Caco-2 (cell line): ENCODE data around the gene LHX4. TPM values are rescaled to one million over a fixed set of nuclear protein-coding genes. Genes with fewer than 3 reads are reported as not detected.

Experiments used
- BruUV-seq: library from RNA; stranded (reverse); fragments of 400-500 nt; replicated peaks from 2 replicates; lab custom pipeline; 2021; lab: Mats Ljungman, UMichigan
- CTCF ChIA-PET: fragments of 300-600 bp; sonication (Branson Sonifier 250); formaldehyde crosslinking; loops from one replicate; lab custom pipeline; 2022; ENCODE audit warnings: antibody characterized with exemption; lab: Charles Lee
- POLR2A ChIA-PET: fragments of 300-600 bp; sonication (Branson Sonifier 250); formaldehyde crosslinking; loops from one replicate; lab custom pipeline; 2022; ENCODE audit warnings: antibody characterized with exemption; lab: Charles Lee
- DNase-seq, 2 experiments: peaks; one replicate each; pipeline versions ENCODE4 v3.0.0 to v3.0.0-alpha.2; 2020 to 2022
- H3K27me3 ChIP-seq: replicated peaks from 2 replicates; pipeline ENCODE4 v1.6.0; 2011; ENCODE audit warnings: low read length; ENCODE audit not compliant: control insufficient read depth, insufficient read depth
- H3K36me3 ChIP-seq: 2 replicates; pipeline ENCODE4 v1.5.1; 2011; ENCODE audit warnings: low read length; ENCODE audit not compliant: control insufficient read depth, insufficient read depth
- H3K4me1 ChIP-seq: fragments of 250-450 bp; sonication (Bioruptor Pico); 2 replicates; pipeline ENCODE4 v1.5.1; 2020; ENCODE audit warnings: mild to moderate bottlenecking
- H3K4me3 ChIP-seq: 2 replicates; pipeline ENCODE4 v1.5.1; 2011; ENCODE audit warnings: low read depth, mild to moderate bottlenecking, control low read depth, low read length
- H3K9me3 ChIP-seq: fragments of 250-450 bp; sonication (Bioruptor Pico); 2 replicates; pipeline ENCODE4 v1.5.1; 2020; ENCODE audit warnings: mild to moderate bottlenecking, moderate library complexity
- H3K27ac Mint-ChIP-seq: one replicate; pipeline ENCODE4 v1.8.0; 2022; ENCODE audit warnings: mixed read lengths; ENCODE audit not compliant: unreplicated experiment
- H3K27me3 Mint-ChIP-seq: one replicate; pipeline ENCODE4 v1.8.0; 2022; ENCODE audit warnings: mixed read lengths; ENCODE audit not compliant: insufficient read depth, unreplicated experiment
- H3K36me3 Mint-ChIP-seq: one replicate; pipeline ENCODE4 v1.8.0; 2022; ENCODE audit warnings: mild to moderate bottlenecking, mixed read lengths; ENCODE audit not compliant: insufficient read depth, unreplicated experiment
- H3K4me1 Mint-ChIP-seq: one replicate; pipeline ENCODE4 v1.8.0; 2022; ENCODE audit warnings: low read depth, mixed read lengths; ENCODE audit not compliant: unreplicated experiment
- H3K4me3 Mint-ChIP-seq: one replicate; pipeline ENCODE4 v1.8.0; 2022; ENCODE audit warnings: mild to moderate bottlenecking, moderate library complexity, mixed read lengths; ENCODE audit not compliant: unreplicated experiment
- H3K9me3 Mint-ChIP-seq: one replicate; pipeline ENCODE4 v1.8.0; 2022; ENCODE audit warnings: mixed read lengths; ENCODE audit not compliant: unreplicated experiment
- intact Hi-C: fragments of 100-400 bp; cut with micrococcal nuclease; formaldehyde crosslinking; loops from one replicate; pipeline ENCODE4 v1.10.0; 2022; ENCODE audit not compliant: unreplicated experiment
- total RNA-seq: library from RNA; stranded (reverse); gene quantifications from 2 replicates; pipeline ENCODE4 v1.2.3, GENCODE V29; 2022
- TF ChIP-seq, protein P1 (sequence below), 2 experiments: fragments of 200-600 bp in 1 of 2; IDR thresholded peaks; 1 replicate in 1 of 2; 2 replicates in 1 of 2; pipeline versions ENCODE4 v1.5.1 to v1.8.0; 2011 to 2022; ENCODE audit warnings: antibody characterized with exemption in 1 of 2, control low read depth in 1 of 2, inconsistent platforms in 1 of 2, low read depth in 1 of 2, low read length in 1 of 2, mild to moderate bottlenecking in 1 of 2, moderate library complexity in 1 of 2; ENCODE audit not compliant: insufficient read depth in 1 of 2, severe bottlenecking in 1 of 2, unreplicated experiment in 1 of 2

The LHX4 gene
- total RNA-seq, 1 experiment from 2014 or later = 0.16 TPM

DNA sequence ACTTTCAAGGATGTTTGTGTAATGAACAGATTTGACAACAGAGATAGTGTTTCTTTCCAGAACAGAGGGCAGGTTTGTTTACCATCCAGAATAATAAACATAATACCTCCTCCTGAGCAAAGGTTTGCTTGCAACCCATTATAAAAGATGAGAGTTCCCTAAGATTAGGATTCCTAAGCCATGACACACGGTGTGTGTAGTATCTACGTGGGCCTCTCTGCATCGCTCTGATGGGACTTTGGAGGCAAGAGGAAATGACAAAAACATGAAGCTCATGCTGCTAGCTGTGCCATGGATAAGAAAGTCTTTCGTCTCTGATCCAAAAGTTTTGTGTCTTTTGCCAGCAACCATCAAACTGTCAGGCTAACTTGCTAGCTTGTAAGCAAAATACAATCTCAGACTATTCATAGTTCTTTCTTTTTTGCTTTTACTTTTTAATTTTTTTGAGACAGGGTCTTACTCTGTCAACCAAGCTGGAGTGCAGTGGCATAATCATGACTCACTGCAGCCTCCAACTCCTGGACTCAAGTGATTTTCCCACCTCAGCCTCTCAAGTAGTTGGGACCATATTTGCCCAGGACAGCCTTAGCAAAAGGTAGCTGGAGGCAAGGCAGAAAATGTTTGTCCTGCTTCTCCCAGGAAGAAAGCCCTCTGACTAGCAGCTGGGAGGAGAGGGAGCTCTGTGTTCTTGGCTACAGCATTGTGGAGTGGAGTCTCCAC lies 81.1 kb downstream of the LHX4 start:
- peak; percentile 49 to 70 for DNase-seq
- intact Hi-C loops = no loop called here
- peaks cover 9% of the 10 kb centered on the region for H3K9me3 Mint-ChIP-seq
- no TSS peak for BruUV-seq
- Histone ChIP-seq H3K36me3 (no peaks in the 10 kb centered on the region; the same call in 1 of the 2 replicates), H3K4me3 (no peak overlapping the region), H3K9me3 (no peaks in the 10 kb centered on the region), H3K4me1 (peaks cover 40% of the 10 kb centered on the region), H3K27me3 (no peaks in the 10 kb centered on the region)
- POLR2A ChIA-PET = no interaction called here
- TF ChIP-seq, protein P1, sequence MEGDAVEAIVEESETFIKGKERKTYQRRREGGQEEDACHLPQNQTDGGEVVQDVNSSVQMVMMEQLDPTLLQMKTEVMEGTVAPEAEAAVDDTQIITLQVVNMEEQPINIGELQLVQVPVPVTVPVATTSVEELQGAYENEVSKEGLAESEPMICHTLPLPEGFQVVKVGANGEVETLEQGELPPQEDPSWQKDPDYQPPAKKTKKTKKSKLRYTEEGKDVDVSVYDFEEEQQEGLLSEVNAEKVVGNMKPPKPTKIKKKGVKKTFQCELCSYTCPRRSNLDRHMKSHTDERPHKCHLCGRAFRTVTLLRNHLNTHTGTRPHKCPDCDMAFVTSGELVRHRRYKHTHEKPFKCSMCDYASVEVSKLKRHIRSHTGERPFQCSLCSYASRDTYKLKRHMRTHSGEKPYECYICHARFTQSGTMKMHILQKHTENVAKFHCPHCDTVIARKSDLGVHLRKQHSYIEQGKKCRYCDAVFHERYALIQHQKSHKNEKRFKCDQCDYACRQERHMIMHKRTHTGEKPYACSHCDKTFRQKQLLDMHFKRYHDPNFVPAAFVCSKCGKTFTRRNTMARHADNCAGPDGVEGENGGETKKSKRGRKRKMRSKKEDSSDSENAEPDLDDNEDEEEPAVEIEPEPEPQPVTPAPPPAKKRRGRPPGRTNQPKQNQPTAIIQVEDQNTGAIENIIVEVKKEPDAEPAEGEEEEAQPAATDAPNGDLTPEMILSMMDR (IDR thresholded peaks at IDR 0.05; ENCODE audit: insufficient read depth in 1 of 2, low read depth in 1 of 2, low read length in 1 of 2, severe bottlenecking in 1 of 2, unreplicated experiment in 1 of 2) = no peak
- peaks cover 15% of the 10 kb centered on the region for H3K4me1 Mint-ChIP-seq
- CTCF ChIA-PET = interaction anchor here (0.6 kb wide), 1 partner anchor 58 kb away, joined by 3 read pairs; no protein-coding TSS in a partner anchor
- no peaks in the 10 kb centered on the region for H3K36me3 Mint-ChIP-seq
- peak overlapping the region; percentile 33 for H3K27ac Mint-ChIP-seq
- H3K27me3 Mint-ChIP-seq = no peaks in the 10 kb centered on the region
- peak overlapping the region; percentile 9 for H3K4me3 Mint-ChIP-seq

DNA sequence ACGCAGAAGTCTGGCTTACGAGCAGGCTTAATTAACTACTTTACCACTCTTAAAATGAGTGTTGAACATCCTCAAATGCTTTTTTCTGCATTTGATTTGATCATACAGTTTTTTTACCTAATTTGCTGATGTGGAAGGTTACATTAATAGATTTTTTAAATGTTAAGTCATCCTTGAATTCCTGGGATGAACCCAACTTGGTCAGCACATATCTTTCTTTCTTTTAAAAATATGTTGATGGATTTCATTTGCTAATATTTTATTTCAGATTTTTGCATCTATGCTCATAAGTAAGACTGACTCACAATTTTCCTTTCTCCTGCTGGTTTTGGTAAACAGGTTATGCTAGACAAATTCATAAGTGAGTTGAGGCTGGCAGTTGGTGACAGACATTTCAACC lies 82.9 kb downstream of the LHX4 start:
- BruUV-seq = no TSS peak
- DNase-seq = no peak
- Histone ChIP-seq H3K4me1 (peaks cover 45% of the 10 kb centered on the region), H3K4me3 (no peak overlapping the region), H3K9me3 (no peaks in the 10 kb centered on the region), H3K36me3 (no peaks in the 10 kb centered on the region; the same call in 1 of the 2 replicates), H3K27me3 (no peaks in the 10 kb centered on the region)
- ChIA-PET CTCF (no interaction called here), POLR2A (no interaction called here)
- TF ChIP-seq, protein P1 (IDR thresholded peaks at IDR 0.05; ENCODE audit: insufficient read depth in 1 of 2, low read depth in 1 of 2, low read length in 1 of 2, severe bottlenecking in 1 of 2, unreplicated experiment in 1 of 2) = no peak
- Mint-ChIP-seq H3K4me3 (no peak overlapping the region), H3K27ac (no peak overlapping the region), H3K27me3 (no peaks in the 10 kb centered on the region), H3K36me3 (no peaks in the 10 kb centered on the region), H3K9me3 (no peaks in the 10 kb centered on the region), H3K4me1 (peaks cover 15% of the 10 kb centered on the region)
- intact Hi-C loops = no loop called here

DNA sequence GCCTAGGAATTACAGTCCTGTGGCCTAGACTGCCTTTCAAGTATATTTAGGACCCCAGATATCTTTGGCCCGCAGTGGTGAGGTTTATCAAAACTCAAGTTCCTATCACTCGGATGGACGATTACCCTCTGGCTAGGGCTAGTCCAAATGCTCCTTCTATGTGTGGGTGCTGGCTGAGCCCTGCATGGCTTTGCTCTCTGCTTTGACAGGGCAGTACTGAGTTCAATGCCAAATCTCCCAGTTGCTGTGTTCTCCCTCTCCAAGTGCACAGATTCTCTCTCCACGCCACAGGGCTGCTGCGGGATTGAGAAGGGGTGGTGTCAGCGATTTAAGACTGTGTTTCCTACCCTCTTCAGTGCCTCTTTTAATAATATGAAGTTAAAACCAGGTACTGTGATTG lies 97.0 kb downstream of the LHX4 start:
- H3K27me3 Mint-ChIP-seq = no peaks in the 10 kb centered on the region
- H3K9me3 Mint-ChIP-seq = peaks cover 24% of the 10 kb centered on the region
- Histone ChIP-seq H3K27me3 (no peaks in the 10 kb centered on the region), H3K4me1 (no peaks in the 10 kb centered on the region; the same call in 1 of the 2 replicates), H3K4me3 (no peak overlapping the region), H3K9me3 (peaks cover 9% of the 10 kb centered on the region; the same call in 1 of the 2 replicates), H3K36me3 (no peaks in the 10 kb centered on the region)
- no peaks in the 10 kb centered on the region for H3K4me1 Mint-ChIP-seq
- ChIA-PET CTCF (no interaction called here), POLR2A (no interaction called here)
- H3K27ac Mint-ChIP-seq = no peak overlapping the region
- TF ChIP-seq, protein P1 (IDR thresholded peaks at IDR 0.05; ENCODE audit: insufficient read depth in 1 of 2, low read depth in 1 of 2, low read length in 1 of 2, severe bottlenecking in 1 of 2, unreplicated experiment in 1 of 2) = no peak
- intact Hi-C loops = no loop called here
- BruUV-seq = no TSS peak
- DNase-seq = no peak
- peaks cover 5% of the 10 kb centered on the region for H3K36me3 Mint-ChIP-seq
- H3K4me3 Mint-ChIP-seq = no peak overlapping the region

Other genes starting within 250 kb of the LHX4 start
- 12.1 and 17.0 TPM in 2 replicates for gene QSOX1, start 75.4 kb upstream of the LHX4 start, total RNA-seq